Lower leg skin (tissue), 3 donors: ENCODE measurements around the gene FANK1.

Source experiments
- CTCF ChIP-seq, 3 donors: fragments of 450-650 bp; IDR thresholded peaks; one replicate each; pipeline ENCODE4 v1.5.1; 2016; ENCODE audit warnings: antibody characterized with exemption in 3 of 3, mild to moderate bottlenecking in 3 of 3, moderate library complexity in 2 of 3
- POLR2A ChIP-seq, 2 donors: fragments of 450-650 bp; IDR thresholded peaks; one replicate each; pipeline ENCODE4 v1.6.1; 2016 to 2017; ENCODE audit warnings: antibody characterized with exemption in 2 of 2, mild to moderate bottlenecking in 1 of 2, moderate library complexity in 1 of 2

GRCh38 chr10:125883211-125883610 is 13.2 kb upstream of the FANK1 start:
- TF ChIP-seq CTCF (IDR thresholded peaks at IDR 0.05) (no peak), POLR2A (IDR thresholded peaks at IDR 0.05) (no peak)
